ENCODE data around the gene SLC1A3. TPM values are rescaled to one million over a fixed set of nuclear protein-coding genes. Genes with fewer than 3 reads are reported as not detected.

The SLC1A3 gene
- total and polyA plus RNA-seq, 10 of the 15 experiments (the other 5 are each of a cell fraction or from before 2014, with no cell fraction given), result 0.23 to 4.4 (median 3.3) TPM

GRCh38 chr5:36682499-36682898, 76.1 kb downstream of the SLC1A3 start:
- SMC1A ChIA-PET (ENCODE audit: uncharacterized antibody, unreplicated experiment), result interaction anchor here (0.7 to 1.0 kb wide), 2 partner anchors 17 to 19 kb away, joined by 3 to 4 read pairs; no protein-coding TSS in a partner anchor
- TF ChIP-seq USF1 (IDR thresholded peaks at IDR 0.05; ENCODE audit: borderline replicate concordance, extremely low read length, insufficient read depth, low read depth, low read length) (no peak), POLR2AphosphoS2 (IDR thresholded peaks at IDR 0.05; ENCODE audit: low read depth, low read length) (no peak), MTA2 (IDR thresholded peaks at IDR 0.05; ENCODE audit: low read depth) (no peak), NFXL1 (IDR thresholded peaks at IDR 0.05; ENCODE audit: borderline replicate concordance) (no peak), FOXM1 (IDR thresholded peaks at IDR 0.05; ENCODE audit: low read depth, low read length) (no peak), TCF12 (IDR thresholded peaks at IDR 0.05; ENCODE audit: low read depth, low read length) (no peak), RBBP5 (conservative IDR thresholded peaks at IDR 0.05) (no peak), REST (IDR thresholded peaks at IDR 0.05; ENCODE audit: low read depth, low read length) (no peak), BACH1 (IDR thresholded peaks at IDR 0.05; ENCODE audit: borderline replicate concordance) (no peak), NFYB (IDR thresholded peaks at IDR 0.05; ENCODE audit: insufficient read depth, low read depth, low read length) (no peak), SPI1 (IDR thresholded peaks at IDR 0.05; ENCODE audit: borderline replicate concordance, insufficient read depth, low read depth, low read length) (no peak), KLF5 (IDR thresholded peaks at IDR 0.05; ENCODE audit: partially characterized antibody) (no peak), NFYA (IDR thresholded peaks at IDR 0.05; ENCODE audit: borderline replicate concordance, low read depth, low read length) (no peak), CHD1 (IDR thresholded peaks at IDR 0.05; ENCODE audit: low read depth, low read length) (no peak), HSF1 (IDR thresholded peaks at IDR 0.05; ENCODE audit: low read depth, low read length) (no peak)
- FAIRE-seq, result no peak

More at GRCh38 chr5:36682499-36682898, 76.1 kb downstream of the SLC1A3 start:
- H3K9me3 ChIP-seq (replicated peaks; ENCODE audit: control insufficient read depth, insufficient read depth, low read length), result no peaks in the 10 kb centered on the region
- H2AFZ ChIP-seq (ENCODE audit: control insufficient read depth, low read depth, low read length), result no peak overlapping the region
- no peak for ATAC-seq
- RAD21 ChIA-PET (ENCODE audit: unreplicated experiment), result interaction anchor here (1.4 kb wide), 1 partner anchor 188 kb away, joined by 3 read pairs; no protein-coding TSS in a partner anchor
- WGBS (ENCODE audit: insufficient coverage, insufficient replicate concordance, low lambda C conversion rate, missing lambda C conversion rate), result 16% methylated on average over 2 of the region's 2 CpGs
- H3K36me3 ChIP-seq (ENCODE audit: control insufficient read depth in 2 of 2, insufficient read depth in 2 of 2, low read length in 1 of 2), result no peaks in the 10 kb centered on the region
- H3K9ac ChIP-seq (ENCODE audit: control insufficient read depth, insufficient read depth, low read length), result no peak overlapping the region
- H3K27ac ChIP-seq (ENCODE audit: control insufficient read depth, insufficient read depth), result no peak overlapping the region
- H3K79me2 ChIP-seq (ENCODE audit: control insufficient read depth, insufficient read depth, low read length), result no peaks in the 10 kb centered on the region
- POLR2A ChIA-PET, result no interaction called here
- H3K4me1 ChIP-seq (ENCODE audit: control insufficient read depth, insufficient read depth, low read length), result peaks cover 9% of the 10 kb centered on the region
- intact Hi-C loops (cut with micrococcal nuclease; ENCODE audit: unreplicated experiment), result no loop called here
- no peak for DNase-seq (ENCODE audit: low read depth, low spot score)
- in situ Hi-C loops (cut with MboI), result no loop called here
- H3K27me3 ChIP-seq (replicated peaks in 1 of 2; ENCODE audit: control insufficient read depth in 2 of 2, insufficient read depth in 2 of 2, low read length in 1 of 2), result no peaks in the 10 kb centered on the region
- CTCF ChIA-PET, result no interaction called here
- H3K4me3 ChIP-seq, result no peak overlapping the region
- H3K4me2 ChIP-seq (ENCODE audit: control insufficient read depth, insufficient read depth), result no peak overlapping the region
- no TSS peak for BruUV-seq (replicated peaks)
- H4K20me1 ChIP-seq (ENCODE audit: control insufficient read depth, insufficient read depth), result no peaks in the 10 kb centered on the region
